HCEC 1CT (cell line): Measurements from ENCODE around the gene EYS.

Source experiments
- DNase-seq: peaks from one replicate; pipeline ENCODE4 v3.0.0-alpha.2; 2017

The EYS gene

DNA sequence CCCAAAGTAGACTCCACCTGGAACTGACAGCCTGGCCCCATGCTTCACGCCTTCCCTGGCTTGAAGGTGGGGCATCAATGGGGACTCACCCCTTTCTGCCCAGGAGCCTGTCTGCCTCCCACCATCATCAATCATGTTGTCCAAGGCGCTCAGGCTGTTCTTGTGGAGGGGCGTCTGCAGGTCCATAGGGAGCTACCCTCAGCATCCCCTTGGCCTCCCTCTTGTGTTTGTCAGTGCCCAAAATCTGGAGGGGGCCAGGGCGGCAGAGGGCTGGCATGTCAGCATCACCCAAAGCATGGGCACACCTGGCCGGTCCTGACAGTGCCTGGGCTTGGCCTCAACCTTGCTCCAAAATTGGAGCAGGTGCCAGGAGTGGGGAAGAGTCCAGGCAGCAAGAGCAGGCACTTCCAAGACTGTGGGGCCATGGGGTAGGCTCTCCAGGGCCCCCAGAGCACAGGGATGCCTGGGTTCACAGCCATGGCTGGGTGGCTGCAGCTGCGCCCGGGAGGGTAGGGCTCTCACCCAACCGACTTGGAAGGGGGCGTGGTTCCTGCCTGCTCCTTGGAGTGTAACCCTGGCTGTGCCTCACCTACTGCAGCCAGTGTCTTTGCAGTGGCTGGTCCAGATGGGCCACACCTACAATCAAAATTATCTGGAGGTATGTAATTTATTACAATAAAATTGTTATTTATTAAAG is 903.4 kb downstream of the EYS start:
- no peak for DNase-seq

DNA sequence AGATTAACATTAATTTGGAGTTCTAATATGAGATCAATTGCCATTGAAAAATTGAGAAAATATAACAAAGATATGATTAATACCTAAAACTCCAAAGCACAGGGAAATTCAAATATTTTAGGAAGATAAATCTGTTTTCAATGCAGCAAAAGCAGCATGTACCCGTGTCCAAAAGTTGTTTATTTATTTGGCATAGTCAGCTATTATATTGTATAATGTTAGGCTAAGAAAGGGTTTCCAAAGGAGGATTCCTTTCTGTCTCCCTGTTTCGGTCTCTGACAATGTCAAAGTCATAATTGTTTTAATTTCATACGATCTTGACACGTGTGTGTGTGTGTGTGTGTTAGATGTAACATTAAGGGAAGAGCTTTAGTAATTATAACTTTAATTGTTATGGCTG is 914.5 kb downstream of the EYS start:
- no peak for DNase-seq

- DNase-seq: no peak
These were observed 917.5 kb downstream of the EYS start for GRCh38 chr6:64789476-64789875.

GRCh38 chr6:64786736-64787135 is 920.3 kb downstream of the EYS start:
- DNase-seq: no peak

DNA sequence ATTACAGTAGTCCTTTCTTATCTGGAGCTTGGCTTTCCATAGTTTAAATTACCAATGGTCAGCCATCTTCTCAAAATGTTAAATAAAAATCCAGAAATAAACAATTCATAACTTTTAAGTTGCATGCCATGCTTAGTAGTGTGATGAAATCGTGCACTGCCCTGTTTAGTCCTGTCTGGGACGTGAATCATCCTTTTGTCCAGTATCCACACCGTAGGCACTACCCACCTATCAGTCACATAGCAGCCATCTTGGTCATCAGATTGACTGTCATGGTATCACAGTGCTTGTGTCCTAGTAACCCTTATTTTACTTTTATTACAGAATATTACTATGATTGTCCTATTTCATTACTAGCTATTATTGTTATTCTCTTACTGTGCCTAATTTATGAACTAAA is 924.1 kb downstream of the EYS start:
- no peak for DNase-seq

GRCh38 chr6:64777941-64778785 is 928.9 kb downstream of the EYS start:
- DNase-seq: no peak

- no peak for DNase-seq
These were observed 930.7 kb downstream of the EYS start for GRCh38 chr6:64776359-64776758.

DNA sequence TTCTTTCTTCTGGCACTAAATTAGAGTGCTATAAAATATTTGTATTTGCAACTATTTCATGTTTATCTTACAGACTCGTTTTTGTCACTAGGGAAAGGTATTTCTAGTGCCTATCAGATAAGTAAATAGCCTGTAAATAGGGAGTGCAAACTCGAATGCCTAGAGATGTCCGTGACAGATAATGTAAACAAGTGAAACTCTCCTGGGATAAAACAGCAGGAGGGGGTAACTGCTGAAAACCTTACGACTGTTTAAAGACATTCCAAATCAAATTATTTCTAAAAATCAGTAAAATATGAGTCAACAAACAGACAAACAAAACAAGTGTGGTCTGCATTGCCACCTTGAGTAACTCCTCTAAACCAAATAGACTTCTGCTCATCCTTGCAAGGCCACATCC is 932.1 kb downstream of the EYS start:
- DNase-seq: no peak

GRCh38 chr6:64750910-64751309 is 956.1 kb downstream of the EYS start:
- no peak for DNase-seq

GRCh38 chr6:64737418-64737817 is 969.6 kb downstream of the EYS start:
- no peak for DNase-seq

GRCh38 chr6:64736421-64736950 is 970.5 kb downstream of the EYS start:
- DNase-seq: no peak

DNA sequence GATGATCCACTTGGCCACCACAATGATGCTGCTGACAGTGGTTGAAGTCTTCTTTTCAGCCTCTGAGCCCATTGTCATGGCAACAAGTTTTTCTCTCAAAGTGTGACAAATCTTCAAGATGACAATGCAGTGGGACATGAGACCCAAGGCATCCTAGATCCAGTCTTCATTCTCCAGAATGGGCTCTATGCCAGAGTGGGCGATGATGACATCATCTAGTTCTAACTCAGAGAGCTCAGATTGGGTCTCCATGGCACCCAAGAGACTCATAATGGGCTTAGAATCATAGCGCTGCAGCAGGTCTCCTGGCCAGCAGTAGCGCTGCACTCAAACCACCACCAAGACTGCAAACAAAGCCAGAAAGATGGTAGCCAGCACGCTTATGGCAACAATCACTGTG is 973.6 kb downstream of the EYS start:
- no peak for DNase-seq

- no peak for DNase-seq
These were observed 974.1 kb downstream of the EYS start for GRCh38 chr6:64732888-64733287.

- DNase-seq: no peak
These were observed 977.5 kb downstream of the EYS start for GRCh38 chr6:64729522-64729921.

DNA sequence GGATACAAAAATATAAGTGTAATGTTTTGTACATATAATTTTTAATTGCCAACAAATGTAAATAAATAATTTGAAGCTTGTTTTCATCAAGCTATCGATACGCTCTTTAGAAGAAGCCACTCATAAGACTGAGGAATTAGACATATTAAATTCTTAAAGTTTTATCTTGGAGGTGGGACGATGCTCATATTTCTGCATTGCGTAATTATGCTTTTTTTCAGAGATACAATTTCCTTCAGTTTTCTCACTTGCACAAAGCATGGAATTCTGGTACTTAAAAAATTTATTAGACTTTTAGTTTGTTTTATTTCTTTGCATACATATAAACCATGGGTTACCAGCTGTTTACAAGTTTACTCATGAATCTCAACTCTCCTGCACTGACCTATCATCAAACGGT is 980.0 kb downstream of the EYS start:
- DNase-seq: no peak

GRCh38 chr6:64724091-64724490 is 982.9 kb downstream of the EYS start:
- DNase-seq: no peak

DNA sequence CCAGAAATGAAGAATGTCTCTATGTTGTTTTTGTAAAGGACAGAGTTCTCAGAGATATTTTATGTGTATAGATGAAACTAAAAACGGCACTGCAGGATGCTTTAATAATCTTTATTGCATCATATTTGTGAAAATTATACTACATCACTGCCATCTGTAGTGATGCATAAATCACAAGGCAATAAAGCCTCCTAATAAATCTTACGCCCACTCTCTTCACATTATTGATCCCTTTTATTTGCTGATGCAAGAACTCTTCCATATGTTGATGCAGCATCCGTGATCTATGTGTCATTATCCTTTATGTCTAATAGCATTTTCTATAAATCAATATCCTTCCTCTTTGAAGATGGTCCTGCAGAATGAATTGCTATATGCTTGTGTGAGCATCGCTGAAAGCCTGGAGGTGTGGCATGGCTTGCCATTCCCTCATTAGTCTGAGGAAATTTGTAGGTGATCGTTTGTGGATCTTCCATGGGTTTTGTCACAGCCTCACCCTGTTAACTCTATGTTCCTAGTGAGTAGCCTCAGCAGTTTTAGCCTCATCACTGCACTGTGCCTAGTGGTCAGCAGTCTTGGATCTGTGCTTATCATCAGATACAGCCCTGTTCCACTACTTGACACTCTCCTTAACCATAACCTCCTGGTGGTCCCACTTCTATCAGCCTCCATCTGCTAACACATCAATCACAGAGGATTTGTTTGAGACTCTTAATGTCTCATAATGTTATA is 983.5 kb downstream of the EYS start:
- no peak for DNase-seq

- DNase-seq: no peak
These were observed 985.2 kb downstream of the EYS start for GRCh38 chr6:64721865-64722264.

DNA sequence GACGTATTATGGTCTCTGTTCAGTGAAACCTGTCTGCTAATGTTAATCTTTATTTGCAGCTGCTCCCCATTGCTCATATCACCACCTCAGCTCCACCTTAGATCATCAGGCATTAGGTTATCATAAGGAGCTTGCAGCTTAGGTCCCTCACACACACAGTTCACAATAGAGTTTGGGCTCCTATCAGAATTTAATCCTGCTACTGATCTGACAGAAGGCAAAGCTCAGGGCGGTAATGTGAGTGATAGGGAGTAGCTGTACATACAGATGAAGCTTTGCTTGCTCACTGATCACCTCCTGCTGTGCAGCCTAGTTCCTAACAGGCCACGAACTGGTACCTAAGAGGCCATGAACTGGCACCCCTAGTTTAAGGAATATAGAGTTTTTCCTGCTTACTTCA is 989.7 kb downstream of the EYS start:
- DNase-seq: no peak

DNA sequence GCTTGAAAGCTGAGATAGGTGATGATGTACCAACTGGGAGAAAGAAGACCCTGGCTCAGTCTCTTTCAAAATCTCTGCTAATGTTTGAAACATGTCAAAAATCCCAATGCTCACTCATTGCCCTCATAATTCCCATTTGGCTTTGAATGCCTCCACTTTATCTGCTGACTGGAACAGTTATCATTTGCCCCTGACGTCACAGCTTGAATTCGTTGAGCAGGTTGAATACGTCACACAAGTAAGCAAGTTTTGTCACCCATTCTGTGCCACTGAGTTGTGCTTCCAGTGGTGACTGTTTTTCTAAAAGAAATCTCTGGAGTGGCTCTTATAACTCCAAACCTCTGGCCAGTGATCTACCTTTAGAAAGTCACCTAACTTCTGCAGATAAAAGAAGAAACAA is 991.4 kb downstream of the EYS start:
- no peak for DNase-seq

- DNase-seq: no peak
These were observed 993.0 kb downstream of the EYS start for GRCh38 chr6:64714073-64714472.

DNA sequence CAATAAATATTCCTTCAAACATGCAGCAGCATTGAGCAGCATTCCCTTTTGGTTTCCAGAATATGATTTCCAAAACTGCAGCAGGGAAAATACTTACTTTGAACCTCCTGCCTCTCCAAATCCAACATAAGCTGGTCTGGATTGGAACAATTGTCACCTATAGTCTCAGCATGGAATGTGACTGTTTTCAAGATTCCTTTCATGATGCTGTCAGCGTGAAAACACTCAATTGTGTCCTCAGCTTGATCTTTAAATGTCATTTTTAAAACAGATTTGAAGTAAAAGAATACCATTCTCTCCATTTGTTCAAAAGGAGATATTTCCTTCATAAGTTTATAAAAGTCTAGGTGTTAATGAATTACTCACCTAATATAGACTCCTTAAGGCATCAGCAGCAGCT is 993.9 kb downstream of the EYS start:
- no peak for DNase-seq

DNA sequence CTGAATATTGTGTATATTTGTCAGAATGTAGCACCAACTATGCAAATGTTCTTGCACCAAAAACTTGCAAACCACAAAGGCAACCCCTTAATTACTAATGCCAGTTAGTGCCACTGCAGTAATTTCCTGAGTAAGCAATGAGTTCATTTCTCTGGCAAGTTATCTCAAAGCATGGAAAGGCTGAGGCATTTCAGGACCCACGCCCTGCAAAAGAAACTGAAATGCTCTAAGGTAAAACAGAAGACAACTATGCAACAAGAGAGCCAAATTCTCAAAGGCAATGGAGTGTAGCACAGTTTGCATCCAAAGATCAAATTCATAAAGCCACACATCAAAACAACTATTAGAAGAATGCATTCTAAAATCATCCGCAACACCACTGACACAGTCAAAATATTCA is 994.4 kb downstream of the EYS start:
- no peak for DNase-seq

GRCh38 chr6:64703922-64704321 is 1003.1 kb downstream of the EYS start:
- DNase-seq: no peak
